ENCODE results near the gene RAD18. TPM values are rescaled to one million over a fixed set of nuclear protein-coding genes. Genes with fewer than 3 reads are reported as not detected.

RAD18 gene
- total RNA-seq, 2 donors from 2014 or later = 18.2 to 20.8 TPM

- no peak overlapping the region for H3K4me3 Mint-ChIP-seq
- no peak for DNase-seq
- no peaks in the 10 kb centered on the region for H3K36me3 Mint-ChIP-seq (ENCODE audit: low read depth)
- peaks cover 10% of the 10 kb centered on the region for H3K9me3 ChIP-seq (ENCODE audit: control insufficient read depth, low read length)
- H3K9me3 Mint-ChIP-seq = no peaks in the 10 kb centered on the region
- no peaks in the 10 kb centered on the region for H3K4me1 ChIP-seq (ENCODE audit: control insufficient read depth, insufficient read depth, low read length)
- WGBS, 2 experiments (ENCODE audit: insufficient coverage in 1 of 2, insufficient read length in 1 of 2) = 97 to 98% methylated on average over 7 of the region's 7 CpGs
- H3K36me3 ChIP-seq (ENCODE audit: control insufficient read depth, insufficient read depth, low read length) = no peaks in the 10 kb centered on the region
- no peak overlapping the region for H3K27ac ChIP-seq (ENCODE audit: low read depth, low read length)
- no peak for TF ChIP-seq CTCF (conservative IDR thresholded peaks at IDR 0.05)
- no peak overlapping the region for H3K9ac ChIP-seq (ENCODE audit: extremely low read depth, low read length, poor library complexity, severe bottlenecking)
- H3K4me3 ChIP-seq (ENCODE audit: low read length) = no peak overlapping the region
- H3K27ac Mint-ChIP-seq = no peak overlapping the region
- H3K27me3 Mint-ChIP-seq (ENCODE audit: insufficient read depth) = no peaks in the 10 kb centered on the region
- H3K4me1 Mint-ChIP-seq = peaks cover 7% of the 10 kb centered on the region
- H3K27me3 ChIP-seq (ENCODE audit: control insufficient read depth, insufficient read depth, low read length, poor library complexity, severe bottlenecking) = no peaks in the 10 kb centered on the region
Measured at GRCh38 chr3:8847317-8847716, 116.0 kb downstream of the RAD18 start.

- H3K27ac Mint-ChIP-seq = no peak overlapping the region
- Histone ChIP-seq H3K9me3 (ENCODE audit: control insufficient read depth, low read length) (peaks cover 10% of the 10 kb centered on the region), H3K4me1 (ENCODE audit: control insufficient read depth, insufficient read depth, low read length) (no peaks in the 10 kb centered on the region), H3K4me3 (ENCODE audit: low read length) (no peak overlapping the region), H3K9ac (ENCODE audit: extremely low read depth, low read length, poor library complexity, severe bottlenecking) (no peak overlapping the region), H3K27me3 (ENCODE audit: control insufficient read depth, insufficient read depth, low read length, poor library complexity, severe bottlenecking) (no peaks in the 10 kb centered on the region), H3K27ac (ENCODE audit: low read depth, low read length) (no peak overlapping the region), H3K36me3 (ENCODE audit: control insufficient read depth, insufficient read depth, low read length) (no peaks in the 10 kb centered on the region)
- H3K4me1 Mint-ChIP-seq = peaks cover 17% of the 10 kb centered on the region
- no peaks in the 10 kb centered on the region for H3K9me3 Mint-ChIP-seq
- no peaks in the 10 kb centered on the region for H3K36me3 Mint-ChIP-seq (ENCODE audit: low read depth)
- WGBS, 2 experiments (ENCODE audit: insufficient coverage in 1 of 2, insufficient read length in 1 of 2) = 97% methylated on average over 2 of the region's 2 CpGs; no CpG with 5 or more reads in 1 of the 2 experiments
- no peaks in the 10 kb centered on the region for H3K27me3 Mint-ChIP-seq (ENCODE audit: insufficient read depth)
- TF ChIP-seq CTCF (conservative IDR thresholded peaks at IDR 0.05) = no peak
- DNase-seq = peak; percentile 45
- no peak overlapping the region for H3K4me3 Mint-ChIP-seq
Measured at GRCh38 chr3:8846176-8846575, 117.1 kb downstream of the RAD18 start.

- 95 to 100% methylated on average over 1 of the region's 1 CpG for WGBS, 2 experiments (ENCODE audit: insufficient coverage in 1 of 2, insufficient read length in 1 of 2)
- H3K4me3 Mint-ChIP-seq = no peak overlapping the region
- Histone ChIP-seq H3K36me3 (ENCODE audit: control insufficient read depth, insufficient read depth, low read length) (no peaks in the 10 kb centered on the region), H3K4me1 (ENCODE audit: control insufficient read depth, insufficient read depth, low read length) (no peaks in the 10 kb centered on the region), H3K9me3 (ENCODE audit: control insufficient read depth, low read length) (peaks cover 10% of the 10 kb centered on the region), H3K27me3 (ENCODE audit: control insufficient read depth, insufficient read depth, low read length, poor library complexity, severe bottlenecking) (no peaks in the 10 kb centered on the region), H3K27ac (ENCODE audit: low read depth, low read length) (no peak overlapping the region), H3K4me3 (ENCODE audit: low read length) (no peak overlapping the region), H3K9ac (ENCODE audit: extremely low read depth, low read length, poor library complexity, severe bottlenecking) (no peak overlapping the region)
- H3K4me1 Mint-ChIP-seq = peaks cover 22% of the 10 kb centered on the region
- DNase-seq = peak; percentile 24
- H3K27ac Mint-ChIP-seq = no peak overlapping the region
- no peaks in the 10 kb centered on the region for H3K9me3 Mint-ChIP-seq
- no peaks in the 10 kb centered on the region for H3K36me3 Mint-ChIP-seq (ENCODE audit: low read depth)
- TF ChIP-seq CTCF (conservative IDR thresholded peaks at IDR 0.05) = no peak
- H3K27me3 Mint-ChIP-seq (ENCODE audit: insufficient read depth) = no peaks in the 10 kb centered on the region
Measured at GRCh38 chr3:8845641-8846040, 117.6 kb downstream of the RAD18 start.
